ENCODE data around the gene MAP1S.

DNA sequence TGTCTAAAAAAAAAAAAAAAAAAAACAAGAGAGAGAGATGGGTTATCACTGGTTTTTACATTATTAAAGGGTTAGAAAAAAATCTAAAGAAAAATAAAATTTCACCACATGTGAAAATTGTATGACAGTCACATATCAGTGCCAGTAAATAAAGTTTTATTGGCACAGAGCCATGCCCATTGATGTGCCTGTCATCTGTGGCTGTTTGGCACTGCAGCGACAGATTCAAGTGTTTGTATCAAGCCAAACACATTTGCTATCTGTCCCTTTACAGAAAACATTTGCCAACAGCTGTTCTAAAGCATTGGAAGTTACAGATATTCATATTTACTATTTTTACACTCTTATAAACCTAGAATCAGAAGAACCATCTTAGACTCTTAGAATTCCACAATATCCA is 48.3 kb downstream of the MAP1S start:
- TF ChIP-seq, protein P1, sequence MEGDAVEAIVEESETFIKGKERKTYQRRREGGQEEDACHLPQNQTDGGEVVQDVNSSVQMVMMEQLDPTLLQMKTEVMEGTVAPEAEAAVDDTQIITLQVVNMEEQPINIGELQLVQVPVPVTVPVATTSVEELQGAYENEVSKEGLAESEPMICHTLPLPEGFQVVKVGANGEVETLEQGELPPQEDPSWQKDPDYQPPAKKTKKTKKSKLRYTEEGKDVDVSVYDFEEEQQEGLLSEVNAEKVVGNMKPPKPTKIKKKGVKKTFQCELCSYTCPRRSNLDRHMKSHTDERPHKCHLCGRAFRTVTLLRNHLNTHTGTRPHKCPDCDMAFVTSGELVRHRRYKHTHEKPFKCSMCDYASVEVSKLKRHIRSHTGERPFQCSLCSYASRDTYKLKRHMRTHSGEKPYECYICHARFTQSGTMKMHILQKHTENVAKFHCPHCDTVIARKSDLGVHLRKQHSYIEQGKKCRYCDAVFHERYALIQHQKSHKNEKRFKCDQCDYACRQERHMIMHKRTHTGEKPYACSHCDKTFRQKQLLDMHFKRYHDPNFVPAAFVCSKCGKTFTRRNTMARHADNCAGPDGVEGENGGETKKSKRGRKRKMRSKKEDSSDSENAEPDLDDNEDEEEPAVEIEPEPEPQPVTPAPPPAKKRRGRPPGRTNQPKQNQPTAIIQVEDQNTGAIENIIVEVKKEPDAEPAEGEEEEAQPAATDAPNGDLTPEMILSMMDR (IDR thresholded peaks at IDR 0.05): no peak
- TF ChIP-seq CHD2 (IDR thresholded peaks at IDR 0.05; ENCODE audit: low read length, partially characterized antibody) (no peak), EZH2phosphoT487 (IDR thresholded peaks at IDR 0.05; ENCODE audit: borderline replicate concordance, low read depth) (no peak), RXRA (IDR thresholded peaks at IDR 0.05; ENCODE audit: borderline replicate concordance, low read depth) (no peak)
- TF ChIP-seq, protein P2, sequence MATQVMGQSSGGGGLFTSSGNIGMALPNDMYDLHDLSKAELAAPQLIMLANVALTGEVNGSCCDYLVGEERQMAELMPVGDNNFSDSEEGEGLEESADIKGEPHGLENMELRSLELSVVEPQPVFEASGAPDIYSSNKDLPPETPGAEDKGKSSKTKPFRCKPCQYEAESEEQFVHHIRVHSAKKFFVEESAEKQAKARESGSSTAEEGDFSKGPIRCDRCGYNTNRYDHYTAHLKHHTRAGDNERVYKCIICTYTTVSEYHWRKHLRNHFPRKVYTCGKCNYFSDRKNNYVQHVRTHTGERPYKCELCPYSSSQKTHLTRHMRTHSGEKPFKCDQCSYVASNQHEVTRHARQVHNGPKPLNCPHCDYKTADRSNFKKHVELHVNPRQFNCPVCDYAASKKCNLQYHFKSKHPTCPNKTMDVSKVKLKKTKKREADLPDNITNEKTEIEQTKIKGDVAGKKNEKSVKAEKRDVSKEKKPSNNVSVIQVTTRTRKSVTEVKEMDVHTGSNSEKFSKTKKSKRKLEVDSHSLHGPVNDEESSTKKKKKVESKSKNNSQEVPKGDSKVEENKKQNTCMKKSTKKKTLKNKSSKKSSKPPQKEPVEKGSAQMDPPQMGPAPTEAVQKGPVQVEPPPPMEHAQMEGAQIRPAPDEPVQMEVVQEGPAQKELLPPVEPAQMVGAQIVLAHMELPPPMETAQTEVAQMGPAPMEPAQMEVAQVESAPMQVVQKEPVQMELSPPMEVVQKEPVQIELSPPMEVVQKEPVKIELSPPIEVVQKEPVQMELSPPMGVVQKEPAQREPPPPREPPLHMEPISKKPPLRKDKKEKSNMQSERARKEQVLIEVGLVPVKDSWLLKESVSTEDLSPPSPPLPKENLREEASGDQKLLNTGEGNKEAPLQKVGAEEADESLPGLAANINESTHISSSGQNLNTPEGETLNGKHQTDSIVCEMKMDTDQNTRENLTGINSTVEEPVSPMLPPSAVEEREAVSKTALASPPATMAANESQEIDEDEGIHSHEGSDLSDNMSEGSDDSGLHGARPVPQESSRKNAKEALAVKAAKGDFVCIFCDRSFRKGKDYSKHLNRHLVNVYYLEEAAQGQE (IDR thresholded peaks at IDR 0.05; ENCODE audit: low read depth, low read length): no peak

All from SK-N-SH (cell line).